DMS79 treated with DMSO at 0.1 percent for 48 hours (cell line): ENCODE results near the gene CANT1.
"Not testable (repeated sequence)": the region's sequence is repeated elsewhere in the genome, so short reads cannot be mapped to it uniquely, and the experiment has no call there.

Experiments
- DNase-seq: peaks from one replicate; lab custom pipeline; 2025; lab: John Stamatoyannopoulos, UW

CANT1 gene

GRCh38 chr17:78958641-78959127 is 50.9 kb downstream of the CANT1 start:
- no peak for DNase-seq

DNA sequence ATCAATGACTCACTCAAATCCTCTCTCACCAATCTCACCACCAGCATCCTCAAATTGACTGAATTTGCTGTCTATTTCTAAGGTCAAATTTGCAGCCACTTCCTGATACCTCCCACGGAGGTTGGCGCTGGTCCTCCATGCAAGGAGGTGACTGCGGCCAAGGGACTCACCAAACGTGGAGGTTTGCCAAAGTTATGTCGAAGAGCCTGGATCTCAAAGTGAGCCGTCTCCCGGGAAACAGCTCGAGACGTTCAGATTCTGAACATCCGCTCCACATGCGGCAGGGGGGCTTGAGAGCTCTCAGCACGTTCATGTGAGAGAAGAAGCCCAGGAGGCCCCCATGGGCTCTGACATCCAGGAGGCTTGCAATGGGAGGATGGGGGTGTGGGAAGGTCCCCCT is 52.4 kb downstream of the CANT1 start:
- peak; percentile 32 for DNase-seq

- DNase-seq: no peak
These were observed 53.3 kb downstream of the CANT1 start for GRCh38 chr17:78956254-78956653.

GRCh38 chr17:78954684-78955083 is 54.9 kb downstream of the CANT1 start:
- DNase-seq: no peak

- no peak for DNase-seq
These were observed 55.9 kb downstream of the CANT1 start for GRCh38 chr17:78953356-78954350.

DNA sequence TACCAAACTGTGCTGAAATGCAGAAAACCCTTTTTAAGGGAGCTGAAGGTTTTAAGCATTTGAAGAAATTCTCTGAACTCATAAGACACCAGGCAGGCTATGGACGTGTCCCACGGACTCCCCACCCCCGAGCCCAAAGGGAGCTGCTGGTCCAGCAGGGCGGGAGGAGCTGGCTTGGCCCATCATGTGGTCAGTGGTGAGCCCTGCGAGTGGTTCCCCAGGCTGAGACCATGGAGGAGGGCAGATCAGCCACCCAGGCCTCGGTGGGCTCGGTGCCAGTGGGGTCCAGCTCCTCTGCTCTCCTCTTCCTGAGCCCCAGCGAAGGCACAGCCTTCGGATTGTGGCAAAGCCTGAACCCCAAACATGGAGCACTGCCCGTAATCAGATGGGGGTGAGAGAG is 56.9 kb downstream of the CANT1 start:
- no peak for DNase-seq

DNA sequence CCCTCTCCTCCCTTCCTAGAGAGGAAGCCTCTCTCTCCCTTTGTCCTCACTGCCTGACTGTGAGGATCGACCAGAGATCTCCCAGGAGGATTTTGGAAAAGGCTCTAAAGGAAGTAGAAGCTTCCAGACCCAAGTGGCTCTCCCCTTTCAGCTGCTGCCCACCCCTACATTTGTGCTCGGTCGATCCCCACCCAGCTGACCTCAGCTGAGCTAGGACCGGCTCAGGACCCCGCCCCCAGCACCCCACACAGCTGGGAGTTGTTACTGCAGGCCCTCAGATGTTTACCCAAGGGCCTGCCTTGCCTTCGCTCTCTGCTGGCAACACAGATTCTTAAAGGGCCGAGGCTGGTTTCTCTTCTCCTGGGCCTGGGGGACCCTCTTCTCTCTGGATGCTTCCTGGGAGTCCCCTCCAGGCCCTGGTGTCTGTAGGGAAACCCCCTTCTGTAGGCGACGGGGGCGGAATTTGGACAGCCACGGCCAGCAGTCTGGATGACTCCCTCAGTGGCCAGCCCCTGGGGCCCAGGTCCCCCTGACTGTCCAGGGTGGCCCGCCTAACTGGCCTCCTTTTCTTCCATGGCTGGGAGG is 57.5 kb downstream of the CANT1 start:
- no peak for DNase-seq

GRCh38 chr17:78950870-78951269 is 58.7 kb downstream of the CANT1 start:
- no peak for DNase-seq

GRCh38 chr17:78947235-78948149 is 62.1 kb downstream of the CANT1 start:
- DNase-seq: no peak

DNA sequence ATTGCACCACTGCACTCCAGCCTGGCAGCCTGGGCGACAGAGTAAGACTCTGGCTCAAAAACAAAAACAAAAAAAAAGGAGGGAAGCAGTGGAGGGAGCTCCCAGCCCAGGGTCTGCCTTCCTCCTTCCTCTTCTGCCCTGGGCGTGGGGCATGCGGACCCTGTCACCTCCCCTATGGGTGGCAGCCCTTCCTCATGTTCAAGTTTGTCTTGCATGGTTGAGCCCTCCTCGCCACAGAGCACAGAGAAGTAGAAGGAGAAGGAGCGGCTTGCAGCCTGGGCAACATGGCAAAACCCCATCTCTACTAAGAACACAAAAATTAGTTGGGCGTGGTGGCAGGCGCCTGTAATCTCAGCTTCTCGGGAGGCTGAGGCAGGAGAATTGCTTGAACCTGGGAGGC is 62.9 kb downstream of the CANT1 start:
- no peak for DNase-seq

GRCh38 chr17:78946131-78946530 is 63.4 kb downstream of the CANT1 start:
- no peak for DNase-seq

- not testable (repeated sequence) for DNase-seq
These were observed 64.1 kb downstream of the CANT1 start for GRCh38 chr17:78945455-78945854.

DNA sequence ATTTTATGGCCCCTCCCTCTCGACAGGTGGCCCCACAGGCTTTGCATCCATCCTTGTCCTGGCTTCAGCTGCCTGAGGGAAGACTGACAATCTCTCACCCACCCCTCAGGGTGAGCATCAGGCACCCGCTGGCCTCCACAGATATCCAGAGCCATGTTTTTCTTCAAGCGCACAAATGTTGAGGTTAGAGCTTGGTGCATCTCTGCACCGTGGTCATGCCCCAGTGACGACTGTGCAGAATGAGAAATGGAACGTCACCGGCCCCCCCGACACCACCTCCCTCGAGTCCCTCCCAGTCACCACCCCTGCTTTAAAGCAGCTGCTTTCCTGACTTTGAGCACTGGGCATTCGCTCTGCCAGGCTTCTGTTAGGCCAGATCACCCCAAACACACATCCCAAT is 64.6 kb downstream of the CANT1 start:
- DNase-seq: no peak

GRCh38 chr17:78944026-78944425 is 65.5 kb downstream of the CANT1 start:
- DNase-seq: no peak
